Thyroid gland (tissue), 4 donors: Measurements from ENCODE around the gene C10orf105.

Experiments
- POLR2A ChIP-seq, 2 donors: fragments of 450-650 bp; IDR thresholded peaks; one replicate each; pipeline ENCODE4 v1.6.1; 2017; ENCODE audit warnings: antibody characterized with exemption in 2 of 2, mild to moderate bottlenecking in 2 of 2, moderate library complexity in 1 of 2
- TF ChIP-seq, protein P1 (sequence below), 6 experiments: fragments of 200-600 bp in 3 of 6; fragments of 450-650 bp in 3 of 6; sonication (generic) in 3 of 6; IDR thresholded peaks; one replicate each; pipeline ENCODE4 v1.5.1; 2016 to 2019; ENCODE audit warnings: antibody characterized with exemption in 6 of 6, mild to moderate bottlenecking in 2 of 6, inconsistent platforms in 1 of 6, moderate library complexity in 1 of 6

DNA sequence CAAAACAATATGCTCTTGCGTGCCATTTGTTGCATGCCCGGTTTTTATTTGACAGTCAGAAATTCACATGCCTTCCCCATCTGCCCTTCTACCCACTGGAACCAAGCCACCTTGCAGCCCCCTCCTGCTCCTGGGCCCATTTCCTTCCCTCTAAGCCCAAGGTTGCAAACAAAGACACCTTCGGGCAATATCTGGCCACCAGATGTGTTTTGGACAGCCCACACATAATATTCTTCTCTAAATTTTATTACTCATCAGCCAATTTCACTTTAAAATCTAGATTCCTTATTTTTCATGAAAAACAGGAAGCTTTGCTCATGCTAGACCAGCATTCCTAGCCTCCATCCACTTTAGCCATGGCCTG, 18.2 kb upstream of the C10orf105 start:
- TF ChIP-seq, protein P1, sequence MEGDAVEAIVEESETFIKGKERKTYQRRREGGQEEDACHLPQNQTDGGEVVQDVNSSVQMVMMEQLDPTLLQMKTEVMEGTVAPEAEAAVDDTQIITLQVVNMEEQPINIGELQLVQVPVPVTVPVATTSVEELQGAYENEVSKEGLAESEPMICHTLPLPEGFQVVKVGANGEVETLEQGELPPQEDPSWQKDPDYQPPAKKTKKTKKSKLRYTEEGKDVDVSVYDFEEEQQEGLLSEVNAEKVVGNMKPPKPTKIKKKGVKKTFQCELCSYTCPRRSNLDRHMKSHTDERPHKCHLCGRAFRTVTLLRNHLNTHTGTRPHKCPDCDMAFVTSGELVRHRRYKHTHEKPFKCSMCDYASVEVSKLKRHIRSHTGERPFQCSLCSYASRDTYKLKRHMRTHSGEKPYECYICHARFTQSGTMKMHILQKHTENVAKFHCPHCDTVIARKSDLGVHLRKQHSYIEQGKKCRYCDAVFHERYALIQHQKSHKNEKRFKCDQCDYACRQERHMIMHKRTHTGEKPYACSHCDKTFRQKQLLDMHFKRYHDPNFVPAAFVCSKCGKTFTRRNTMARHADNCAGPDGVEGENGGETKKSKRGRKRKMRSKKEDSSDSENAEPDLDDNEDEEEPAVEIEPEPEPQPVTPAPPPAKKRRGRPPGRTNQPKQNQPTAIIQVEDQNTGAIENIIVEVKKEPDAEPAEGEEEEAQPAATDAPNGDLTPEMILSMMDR (IDR thresholded peaks at IDR 0.05) = no peak
- no peak for TF ChIP-seq POLR2A (IDR thresholded peaks at IDR 0.05)
